ENCODE measurements around the gene FER.

The FER gene

DNA sequence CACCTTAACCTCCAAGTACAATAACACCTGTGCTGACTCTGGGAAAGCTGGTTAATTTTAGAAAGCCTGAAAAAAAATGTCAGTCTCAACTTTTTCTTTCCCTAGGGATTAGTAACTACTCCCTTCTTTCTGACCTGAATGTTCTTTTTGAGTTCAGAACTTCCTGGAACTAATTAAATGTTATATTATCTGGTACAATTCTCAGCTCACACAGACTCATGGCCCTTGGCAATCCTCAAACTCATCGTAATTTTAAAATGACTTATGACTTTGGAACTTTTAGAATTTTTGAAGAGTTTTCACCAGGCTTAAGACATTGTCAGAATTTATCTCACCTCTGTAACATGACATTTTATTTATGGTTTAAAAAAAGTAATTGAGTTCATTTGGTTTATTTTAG, 315.0 kb downstream of the FER start:
- Histone ChIP-seq H3K9ac (ENCODE audit: low read length) (no peak overlapping the region), H2AFZ (ENCODE audit: low read depth, low read length) (no peak overlapping the region), H3K27me3 (ENCODE audit: low read depth, low read length) (no peaks in the 10 kb centered on the region), H3K9me3 (ENCODE audit: insufficient read depth, low read length) (no peaks in the 10 kb centered on the region), H4K20me1 (ENCODE audit: insufficient read depth, low read length) (no peaks in the 10 kb centered on the region), H3K27ac (ENCODE audit: low read length) (no peak overlapping the region), H3K79me2 (ENCODE audit: low read length) (no peaks in the 10 kb centered on the region), H3K4me1 (ENCODE audit: low read length) (peaks cover 7% of the 10 kb centered on the region), H3K36me3 (replicated peaks; ENCODE audit: low read depth, low read length) (no peaks in the 10 kb centered on the region), H3K4me3 (ENCODE audit: low read length) (no peak overlapping the region), H3K4me2 (ENCODE audit: low read length) (no peak overlapping the region)
- TF ChIP-seq EZH2phosphoT487 (IDR thresholded peaks at IDR 0.05; ENCODE audit: low read depth) (no peak), CTCF (IDR thresholded peaks at IDR 0.05; ENCODE audit: low read depth, low read length) (no peak)

- no peaks in the 10 kb centered on the region for H3K36me3 ChIP-seq (replicated peaks; ENCODE audit: low read depth, low read length)
- no peak overlapping the region for H2AFZ ChIP-seq (ENCODE audit: low read depth, low read length)
- no peak overlapping the region for H3K27ac ChIP-seq (ENCODE audit: low read length)
- no peaks in the 10 kb centered on the region for H3K27me3 ChIP-seq (ENCODE audit: low read depth, low read length)
- peaks cover 7% of the 10 kb centered on the region for H3K4me1 ChIP-seq (ENCODE audit: low read length)
- no peak overlapping the region for H3K4me3 ChIP-seq (ENCODE audit: low read length)
- TF ChIP-seq EZH2phosphoT487 (IDR thresholded peaks at IDR 0.05; ENCODE audit: low read depth) = no peak
- TF ChIP-seq CTCF (IDR thresholded peaks at IDR 0.05; ENCODE audit: low read depth, low read length) = no peak
- no peaks in the 10 kb centered on the region for H3K79me2 ChIP-seq (ENCODE audit: low read length)
- no peak overlapping the region for H3K4me2 ChIP-seq (ENCODE audit: low read length)
- no peak overlapping the region for H3K9ac ChIP-seq (ENCODE audit: low read length)
- no peaks in the 10 kb centered on the region for H4K20me1 ChIP-seq (ENCODE audit: insufficient read depth, low read length)
- no peaks in the 10 kb centered on the region for H3K9me3 ChIP-seq (ENCODE audit: insufficient read depth, low read length)
These were observed 315.5 kb downstream of the FER start for GRCh38 chr5:109063223-109063622.

- Histone ChIP-seq H3K9me3 (ENCODE audit: insufficient read depth, low read length) (no peaks in the 10 kb centered on the region), H3K27ac (ENCODE audit: low read length) (no peak overlapping the region), H3K79me2 (ENCODE audit: low read length) (no peaks in the 10 kb centered on the region), H3K9ac (ENCODE audit: low read length) (no peak overlapping the region), H3K4me2 (ENCODE audit: low read length) (no peak overlapping the region), H2AFZ (ENCODE audit: low read depth, low read length) (no peak overlapping the region), H3K36me3 (replicated peaks; ENCODE audit: low read depth, low read length) (no peaks in the 10 kb centered on the region), H4K20me1 (ENCODE audit: insufficient read depth, low read length) (no peaks in the 10 kb centered on the region), H3K4me1 (ENCODE audit: low read length) (no peaks in the 10 kb centered on the region), H3K4me3 (ENCODE audit: low read length) (no peak overlapping the region), H3K27me3 (ENCODE audit: low read depth, low read length) (no peaks in the 10 kb centered on the region)
- TF ChIP-seq CTCF (IDR thresholded peaks at IDR 0.05; ENCODE audit: low read depth, low read length) = no peak
- TF ChIP-seq EZH2phosphoT487 (IDR thresholded peaks at IDR 0.05; ENCODE audit: low read depth) = no peak
These were observed 329.0 kb downstream of the FER start for GRCh38 chr5:109076741-109077140.

DNA sequence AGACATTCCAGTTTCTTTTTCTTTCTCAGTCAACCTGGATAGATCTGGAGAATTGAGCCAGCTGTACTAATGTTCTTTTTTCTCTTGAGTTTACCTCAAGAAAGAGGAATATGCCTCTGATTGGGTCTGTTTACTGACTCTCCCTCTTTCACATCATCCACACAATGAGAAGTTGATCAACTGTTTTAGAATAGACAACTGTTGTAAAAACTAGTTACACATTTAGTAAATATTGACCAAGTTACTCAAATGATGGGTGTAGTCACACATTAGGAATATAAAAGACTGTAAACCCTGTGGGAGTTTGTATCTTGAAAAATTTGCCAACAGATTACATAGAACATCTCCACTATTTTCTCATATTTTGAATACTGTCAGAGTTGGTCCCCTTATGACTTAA, 330.8 kb downstream of the FER start:
- H2AFZ ChIP-seq (ENCODE audit: low read depth, low read length) = no peak overlapping the region
- H3K36me3 ChIP-seq (replicated peaks; ENCODE audit: low read depth, low read length) = no peaks in the 10 kb centered on the region
- H3K27ac ChIP-seq (ENCODE audit: low read length) = no peak overlapping the region
- no peak overlapping the region for H3K9ac ChIP-seq (ENCODE audit: low read length)
- no peaks in the 10 kb centered on the region for H3K79me2 ChIP-seq (ENCODE audit: low read length)
- H3K9me3 ChIP-seq (ENCODE audit: insufficient read depth, low read length) = no peaks in the 10 kb centered on the region
- TF ChIP-seq CTCF (IDR thresholded peaks at IDR 0.05; ENCODE audit: low read depth, low read length) = no peak
- no peak for TF ChIP-seq EZH2phosphoT487 (IDR thresholded peaks at IDR 0.05; ENCODE audit: low read depth)
- no peak overlapping the region for H3K4me2 ChIP-seq (ENCODE audit: low read length)
- no peaks in the 10 kb centered on the region for H3K4me1 ChIP-seq (ENCODE audit: low read length)
- H3K27me3 ChIP-seq (ENCODE audit: low read depth, low read length) = no peaks in the 10 kb centered on the region
- H4K20me1 ChIP-seq (ENCODE audit: insufficient read depth, low read length) = no peaks in the 10 kb centered on the region
- H3K4me3 ChIP-seq (ENCODE audit: low read length) = no peak overlapping the region
